A172 (cell line): ENCODE results near the gene ASL. TPM values are rescaled to one million over a fixed set of nuclear protein-coding genes. Genes with fewer than 3 reads are reported as not detected.
"Not testable (repeated sequence)": the region's sequence is repeated elsewhere in the genome, so short reads cannot be mapped to it uniquely, and the experiment has no call there.

Experiments used
- DNase-seq: peaks from one replicate; pipeline ENCODE4 v3.0.0-alpha.2; 2015; ENCODE audit warnings: low spot score
- total RNA-seq: library from RNA; depleted of rRNA; stranded (reverse); fragments of >200 nt; shearing (Covaris generic); gene quantifications from 2 replicates; pipeline ENCODE4 v1.2.3, GENCODE V29; 2014; rRNA removed

The ASL gene
- 61.3 and 64.6 TPM in 2 replicates for total RNA-seq

DNA sequence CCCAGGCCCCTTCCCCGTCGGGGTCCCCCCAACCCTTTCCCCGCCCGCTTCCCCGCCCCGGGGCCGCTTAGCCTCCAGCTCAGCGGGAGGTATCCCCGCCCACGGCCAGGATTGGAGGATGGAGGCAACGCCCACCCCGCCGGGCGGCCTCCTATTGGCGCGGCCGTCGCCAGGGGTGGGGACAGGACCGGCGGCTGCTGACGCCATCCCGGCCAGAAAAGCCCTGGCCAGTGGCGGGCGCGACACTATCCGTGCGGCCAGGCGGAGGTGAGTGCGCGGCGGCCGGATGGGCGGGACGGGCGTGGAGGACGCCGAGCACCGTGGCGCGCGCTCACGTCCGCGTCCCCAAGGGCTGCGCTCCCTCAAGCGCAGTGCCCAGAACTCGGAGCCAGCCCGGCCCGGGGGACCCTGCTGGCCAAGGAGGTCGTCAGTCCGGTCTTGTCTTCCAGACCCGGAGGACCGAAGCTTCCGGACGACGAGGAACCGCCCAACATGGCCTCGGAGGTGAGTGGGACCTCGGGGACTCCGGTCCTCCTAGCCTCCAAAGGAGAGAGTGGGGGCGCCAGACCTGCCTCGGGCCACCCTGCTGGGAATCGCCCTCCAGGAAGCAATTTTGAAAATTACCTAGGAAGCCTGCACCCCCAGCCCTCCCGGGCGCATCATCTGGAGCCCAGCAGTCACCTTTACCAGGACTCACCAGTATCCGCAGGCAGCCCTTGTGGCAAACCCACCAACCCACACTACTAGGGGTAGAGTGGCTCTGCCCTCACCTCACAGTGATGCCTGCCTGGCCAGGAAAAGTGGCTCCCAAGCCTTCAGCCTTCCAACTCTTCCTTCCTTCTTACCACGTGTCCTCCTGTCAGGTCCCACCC is at the start of gene ASL:
Gene ASL (plus strand): TSS at position 230 of the 872 bp plus-strand sequence. CDS start 263 bp downstream, at position 493.
- peak; percentile 86 for DNase-seq

GRCh38 chr7:66028342-66028741 is 47.3 kb upstream of the ASL start:
- not testable (repeated sequence) for DNase-seq

- DNase-seq: no peak
Measured at GRCh38 chr7:66033471-66034385, 41.9 kb upstream of the ASL start.

DNA sequence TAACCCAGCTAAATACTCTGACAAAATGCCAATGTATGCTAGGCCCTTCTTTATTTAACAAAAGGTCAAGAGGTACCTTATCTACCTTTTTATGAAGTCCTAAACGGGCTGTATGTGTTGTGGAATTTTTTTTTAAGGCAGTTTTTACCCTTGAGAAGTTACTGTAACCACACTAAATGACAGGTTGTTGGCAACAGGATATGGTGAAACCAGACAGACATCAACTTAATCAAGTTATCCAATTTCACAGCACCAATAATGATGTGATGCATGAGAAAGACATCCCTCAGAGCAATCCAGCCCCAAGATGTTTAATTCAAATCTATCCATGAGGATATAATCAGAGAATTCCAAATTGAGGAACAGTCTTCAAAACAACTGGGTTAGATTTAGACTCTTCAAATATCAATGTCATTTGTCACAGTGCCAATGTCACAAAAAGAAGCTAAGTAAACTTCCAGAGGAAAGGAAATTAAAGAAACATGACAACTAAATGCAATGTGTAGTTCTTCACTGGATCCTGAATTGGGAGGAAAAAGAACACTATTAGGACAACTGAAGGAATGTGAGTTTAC is 41.1 kb upstream of the ASL start:
- DNase-seq: not testable (repeated sequence)

DNA sequence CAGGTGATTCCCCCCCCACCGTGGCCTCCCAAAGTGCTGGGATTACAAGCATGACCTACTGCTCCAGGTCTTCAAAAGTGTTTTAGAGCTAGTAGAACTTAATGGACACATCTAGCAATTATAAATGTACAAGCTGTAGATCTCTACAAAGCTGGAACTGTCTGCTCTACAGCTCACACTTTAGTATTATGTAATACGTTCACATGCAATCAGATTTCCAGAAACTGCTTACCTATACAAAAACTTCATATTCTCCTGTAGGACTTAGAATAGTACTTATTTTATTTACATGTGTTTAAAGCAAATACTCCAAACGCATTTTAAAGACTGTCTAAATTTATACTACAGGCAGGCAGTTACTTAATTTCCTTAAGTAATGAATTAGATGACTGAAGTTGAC is 39.2 kb upstream of the ASL start:
- DNase-seq: no peak

DNA sequence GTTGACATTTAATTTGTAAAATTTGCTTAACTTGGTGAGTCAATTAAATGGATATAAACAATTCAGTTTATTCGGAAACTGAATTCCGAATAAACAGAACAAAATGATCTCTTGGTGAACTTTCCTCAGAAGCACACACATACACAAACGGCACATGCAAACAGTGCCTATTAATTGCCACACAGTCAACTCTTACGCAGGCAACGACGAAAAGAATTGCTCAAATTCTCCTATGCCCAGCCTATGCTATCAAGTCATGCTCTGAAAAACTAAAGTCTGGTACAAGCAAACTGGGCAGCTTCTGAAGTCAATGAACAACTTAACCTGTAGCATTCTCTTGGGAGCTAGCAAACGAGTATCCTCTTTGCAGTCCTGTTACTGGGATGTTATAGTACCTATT is 38.8 kb upstream of the ASL start:
- DNase-seq: no peak

DNA sequence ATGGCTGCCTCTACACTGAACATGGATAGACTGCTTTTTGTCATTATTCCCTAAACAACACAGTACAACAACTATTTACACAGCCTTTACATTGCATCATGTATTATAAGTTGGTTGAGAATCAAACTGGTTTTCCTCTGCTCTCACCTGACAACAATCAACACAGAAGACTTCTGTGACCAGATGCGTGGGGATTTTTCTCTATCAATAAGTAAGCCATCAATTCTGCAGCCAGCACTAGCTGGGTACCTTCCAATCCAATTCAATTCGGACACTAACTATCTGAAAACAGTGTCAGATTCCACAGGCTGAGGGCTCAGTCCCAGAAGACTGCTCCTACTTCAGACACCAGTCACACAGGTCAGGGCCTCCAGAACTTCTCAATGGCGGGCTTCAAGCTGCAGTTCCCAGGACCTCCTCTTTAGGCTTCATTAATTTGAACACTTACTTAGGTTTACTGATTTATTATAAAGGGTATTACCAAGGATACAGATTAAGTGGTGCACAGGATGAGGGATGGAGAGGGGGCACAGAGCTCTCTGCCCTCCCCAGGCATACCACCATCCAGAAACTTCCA is 36.4 kb upstream of the ASL start:
- no peak for DNase-seq

- DNase-seq: no peak
Measured at GRCh38 chr7:66043681-66044497, 31.7 kb upstream of the ASL start.

- not testable (repeated sequence) for DNase-seq
Measured at GRCh38 chr7:66044498-66044854, 31.1 kb upstream of the ASL start.

DNA sequence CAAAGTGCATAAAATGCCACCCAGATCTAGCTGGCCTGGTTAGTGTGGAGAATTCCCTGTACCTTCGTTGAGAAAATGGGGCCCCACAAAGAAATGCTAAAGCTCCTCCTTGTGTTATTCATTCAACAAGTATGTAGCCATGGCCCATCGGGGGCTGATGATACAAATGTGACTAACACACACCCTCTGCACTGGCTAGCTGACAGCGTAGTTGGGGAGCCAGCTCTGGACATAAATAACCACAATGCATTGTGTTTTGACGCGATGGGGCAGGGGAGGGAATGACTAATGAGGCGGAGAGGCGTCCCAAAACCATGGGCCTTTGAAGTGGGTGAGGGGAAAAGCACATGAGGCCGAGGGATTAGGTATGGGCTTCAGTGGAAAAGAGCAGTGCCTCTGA is 28.2 kb upstream of the ASL start:
- DNase-seq: peak; percentile 98

- DNase-seq: not testable (repeated sequence)
Measured at GRCh38 chr7:66049886-66050285, 25.7 kb upstream of the ASL start.

DNA sequence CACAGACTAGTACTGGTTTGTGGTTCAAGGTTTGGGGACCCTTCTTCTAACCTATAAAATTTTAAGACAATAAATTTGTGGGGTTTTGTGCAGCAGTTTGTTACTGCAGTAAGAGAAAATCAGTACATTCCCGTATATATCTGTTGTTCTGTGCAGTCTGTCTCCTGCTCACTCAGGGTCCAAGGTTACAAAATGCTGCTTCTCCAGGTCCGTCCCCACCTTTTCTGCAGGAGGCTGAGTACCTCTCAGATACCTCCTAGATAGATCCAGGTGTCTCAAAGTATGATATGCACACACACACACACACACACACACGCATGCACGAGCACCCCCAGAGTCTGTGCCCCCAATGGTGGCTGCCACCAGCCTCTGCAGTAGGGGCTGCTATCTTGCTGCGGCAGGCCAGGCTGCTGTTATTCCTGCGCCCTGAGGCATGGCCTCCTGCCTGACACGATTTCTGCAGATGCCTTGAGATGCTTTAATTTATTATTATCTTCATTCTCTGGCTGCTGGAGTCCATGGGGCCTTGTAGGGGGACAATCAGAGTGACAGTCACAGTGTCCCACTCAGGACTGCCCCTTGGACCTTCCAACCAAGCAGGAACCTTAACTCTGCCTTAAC is 25.2 kb upstream of the ASL start:
- DNase-seq: no peak

DNA sequence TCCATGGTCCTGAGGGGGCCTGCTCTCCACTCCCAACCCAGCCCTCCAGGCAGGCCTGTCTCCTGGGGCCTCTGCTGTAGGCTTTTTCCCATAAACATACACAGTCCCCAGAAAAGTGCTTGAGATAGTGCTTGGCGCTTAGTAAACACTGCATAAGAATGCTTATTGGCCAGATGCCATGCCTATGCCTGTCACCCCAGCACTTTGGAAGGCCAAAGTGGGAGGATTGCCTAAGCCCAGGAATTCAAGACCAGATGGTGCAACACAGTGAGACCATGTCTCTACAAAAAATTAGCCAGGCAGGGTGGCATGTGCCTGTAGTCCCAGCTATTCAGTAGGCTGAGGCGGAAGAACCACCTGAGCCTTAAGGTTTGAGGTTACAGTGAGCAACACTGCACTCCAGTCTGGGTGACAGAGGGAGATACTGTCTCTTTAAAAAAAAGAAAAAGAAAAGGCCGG is 24.6 kb upstream of the ASL start:
- DNase-seq: peak; percentile 93

- no peak for DNase-seq
Measured at GRCh38 chr7:66052447-66052846, 23.2 kb upstream of the ASL start.

GRCh38 chr7:66054063-66054462 is 21.6 kb upstream of the ASL start:
- DNase-seq: no peak

- DNase-seq: peak; percentile 48
Measured at GRCh38 chr7:66055321-66055956, 20.2 kb upstream of the ASL start.

GRCh38 chr7:66060796-66061195 is 14.8 kb upstream of the ASL start:
- no peak for DNase-seq

DNA sequence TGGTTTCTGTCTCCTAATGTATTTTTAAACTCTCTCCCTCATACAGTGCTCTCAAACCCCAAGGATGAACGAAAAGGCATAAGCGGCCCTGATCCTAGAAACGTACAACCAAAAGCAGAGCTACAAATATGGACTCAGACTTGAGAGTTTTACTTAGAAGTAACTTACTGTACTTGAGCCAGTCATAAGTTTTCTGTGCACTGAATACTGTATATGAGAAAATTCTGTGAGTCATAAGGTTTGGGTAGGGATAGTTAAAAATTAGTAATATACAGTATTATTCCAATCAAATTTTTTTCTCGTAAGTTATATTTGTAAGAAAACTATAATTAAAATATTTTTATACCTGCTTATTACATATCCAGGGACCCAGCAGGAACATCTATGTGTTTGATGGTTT is 5.9 kb upstream of the ASL start:
- DNase-seq: no peak

- no peak for DNase-seq
Measured at GRCh38 chr7:66070222-66070621, 5.4 kb upstream of the ASL start.

GRCh38 chr7:66072208-66072607 is 3.4 kb upstream of the ASL start:
- DNase-seq: not testable (repeated sequence)
